ENCODE measurements around the gene PSMD7. TPM values are rescaled to one million over a fixed set of nuclear protein-coding genes. Genes with fewer than 3 reads are reported as not detected.
A peak's percentile ranks its signal among the peaks of the same experiment; 100 is the strongest.

The PSMD7 gene
- total and polyA plus RNA-seq, 10 of the 15 experiments (the other 5 are each of a cell fraction or from before 2014, with no cell fraction given): 64.3 to 199 (median 100) TPM

DNA sequence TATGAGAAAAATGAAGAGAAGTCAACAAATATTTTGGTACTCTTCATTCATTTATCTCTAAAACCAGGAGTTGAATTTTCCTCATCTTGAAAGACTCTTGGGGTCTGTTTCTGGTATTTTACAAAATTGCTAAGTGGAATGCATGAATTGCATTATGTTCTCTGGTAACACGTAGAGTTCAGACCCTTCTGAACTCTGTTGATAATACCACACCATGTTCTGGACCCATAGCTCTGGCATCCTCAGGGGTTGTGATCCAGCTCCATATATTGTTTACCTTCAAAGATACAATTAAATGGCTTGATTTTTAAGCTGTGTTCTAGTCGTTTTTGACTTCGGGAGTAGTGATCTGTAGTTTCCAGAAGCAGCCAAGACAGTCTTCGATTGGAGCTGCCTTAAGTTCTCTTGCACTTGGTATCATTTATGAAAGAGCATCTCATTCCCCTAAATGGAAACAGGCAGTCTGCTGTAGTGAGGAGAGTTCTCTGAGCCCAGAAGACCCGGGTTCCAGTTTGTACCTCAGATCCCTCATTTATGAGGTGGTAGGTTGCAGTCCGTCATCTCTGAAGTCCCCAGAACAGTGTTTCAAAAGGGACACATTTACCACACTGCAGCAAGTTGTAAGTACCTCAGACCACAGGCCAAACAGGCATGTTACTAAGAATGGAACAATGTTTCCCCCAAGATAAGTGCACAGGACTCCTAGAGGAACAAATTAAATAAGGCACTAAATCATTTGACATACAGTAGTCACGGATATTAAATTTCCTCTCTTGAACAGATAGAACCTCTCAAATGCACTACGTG is 9.6 kb downstream of the PSMD7 start:
- ATAC-seq: peak; percentile 20; the same call in 2 of the 3 replicates
- no peaks in the 10 kb centered on the region for H4K20me1 ChIP-seq (ENCODE audit: control insufficient read depth, insufficient read depth)
- H3K4me2 ChIP-seq (ENCODE audit: control insufficient read depth, insufficient read depth): no peak overlapping the region
- ChIA-PET RAD21 (ENCODE audit: unreplicated experiment) (interaction anchor here (1.3 kb wide), 1 partner anchor 242 kb away, joined by 3 read pairs; no protein-coding TSS in a partner anchor), SMC1A (ENCODE audit: uncharacterized antibody, unreplicated experiment) (no interaction called here), CTCF (interaction anchor here (1.7 to 4.3 kb wide), 2 partner anchors 7 to 129 kb away, joined by 5 to 33 read pairs; no protein-coding TSS in a partner anchor), POLR2A (no interaction called here)
- no peak overlapping the region for H3K9ac ChIP-seq (ENCODE audit: control insufficient read depth, insufficient read depth, low read length)
- no peaks in the 10 kb centered on the region for H3K9me3 ChIP-seq (replicated peaks; ENCODE audit: control insufficient read depth, insufficient read depth, low read length)
- H3K27me3 ChIP-seq (replicated peaks in 1 of 2; ENCODE audit: control insufficient read depth in 2 of 2, insufficient read depth in 2 of 2, low read length in 1 of 2): no peaks in the 10 kb centered on the region
- no peaks in the 10 kb centered on the region for H3K79me2 ChIP-seq (ENCODE audit: control insufficient read depth, insufficient read depth, low read length)
- H3K4me3 ChIP-seq: no peak overlapping the region
- BruUV-seq (replicated peaks): no TSS peak
- peaks cover 13 to 42% of the 10 kb centered on the region in 2 experiments for H3K36me3 ChIP-seq (ENCODE audit: control insufficient read depth in 2 of 2, insufficient read depth in 2 of 2, low read length in 1 of 2)
- no peak for DNase-seq (ENCODE audit: low read depth, low spot score)
- no peak overlapping the region for H3K27ac ChIP-seq (ENCODE audit: control insufficient read depth, insufficient read depth)
- H2AFZ ChIP-seq (ENCODE audit: control insufficient read depth, low read depth, low read length): no peak overlapping the region
- no peaks in the 10 kb centered on the region for H3K4me1 ChIP-seq (ENCODE audit: control insufficient read depth, insufficient read depth, low read length)
- TF ChIP-seq SPI1 (IDR thresholded peaks at IDR 0.05; ENCODE audit: borderline replicate concordance, insufficient read depth, low read depth, low read length): no peak
- TF ChIP-seq HCFC1 (IDR thresholded peaks at IDR 0.05; ENCODE audit: low read length): no peak
- peak; percentile 43; the same call in 1 of the 2 replicates for TF ChIP-seq POLR2A (IDR thresholded peaks at IDR 0.05; ENCODE audit: low read depth, low read length)
- no peak for TF ChIP-seq YBX1 (IDR thresholded peaks at IDR 0.05)
- TF ChIP-seq ZNF217 (IDR thresholded peaks at IDR 0.05): no peak
- TF ChIP-seq POLR2AphosphoS5 (IDR thresholded peaks at IDR 0.05; ENCODE audit: low read length): 0 out of 2 replicates have a peak, but pooled peaks have one; percentile 23
- TF ChIP-seq RUNX3 (IDR thresholded peaks at IDR 0.05; ENCODE audit: low read length): peak; percentile 68
- no peak for TF ChIP-seq SMARCA5 (IDR thresholded peaks at IDR 0.05)
- no peak for TF ChIP-seq RBBP5 (conservative IDR thresholded peaks at IDR 0.05)
- no peak for TF ChIP-seq TCF3 (IDR thresholded peaks at IDR 0.05; ENCODE audit: borderline replicate concordance, insufficient read depth, low read depth, low read length)
- TF ChIP-seq BHLHE40 (IDR thresholded peaks at IDR 0.05; ENCODE audit: borderline replicate concordance in 1 of 2, low read depth in 2 of 2, low read length in 1 of 2): no peak
- TF ChIP-seq BCL11A (IDR thresholded peaks at IDR 0.05; ENCODE audit: low read depth, low read length): no peak
- no peak for TF ChIP-seq EED (IDR thresholded peaks at IDR 0.05; ENCODE audit: low read depth)
- TF ChIP-seq CTCF (IDR thresholded peaks at IDR 0.05 in 2 of 3, conservative IDR thresholded peaks at IDR 0.05 in 1 of 3; ENCODE audit: control insufficient read depth in 2 of 3, extremely low read depth in 1 of 3, insufficient read depth in 1 of 3, low read depth in 3 of 3, low read length in 3 of 3): no peak
- no peak for TF ChIP-seq TARDBP (IDR thresholded peaks at IDR 0.05; ENCODE audit: borderline replicate concordance)
- TF ChIP-seq KLF5 (IDR thresholded peaks at IDR 0.05; ENCODE audit: partially characterized antibody): no peak
- TF ChIP-seq JUNB (IDR thresholded peaks at IDR 0.05): no peak
- no peak for TF ChIP-seq FOXK2 (IDR thresholded peaks at IDR 0.05)
- TF ChIP-seq MTA3 (IDR thresholded peaks at IDR 0.05; ENCODE audit: borderline replicate concordance, low read length): peak; percentile 41; the same call in 1 of the 2 replicates
- intact Hi-C loops (cut with micrococcal nuclease; ENCODE audit: unreplicated experiment) (no loop called here), in situ Hi-C loops (cut with MboI) (loop anchor here (5.0 kb wide), 1 partner anchor 131 kb away; no protein-coding TSS in a partner anchor)
- WGBS (ENCODE audit: insufficient coverage, insufficient replicate concordance, low lambda C conversion rate, missing lambda C conversion rate): 48% methylated on average over 8 of the region's 8 CpGs
- FAIRE-seq: no peak
